DND-41 (cell line): Measurements from ENCODE around the gene ZFYVE16.

Experiments
- ATAC-seq: fragments of 200-7000 bp; cut with Tn5 transposase; 3 replicates; pipeline ENCODE4 v1.9.1; 2021; ENCODE audit warnings: low read depth; ENCODE audit not compliant: insufficient read depth
- DNase-seq: peaks from one replicate; pipeline ENCODE4 v3.0.0-alpha.2; 2020
- H2AFZ ChIP-seq: 2 replicates; pipeline ENCODE4 v1.6.0; 2012; ENCODE audit warnings: low read depth, low read length
- H3K27ac ChIP-seq: 2 replicates; pipeline ENCODE4 v1.5.1; 2012; ENCODE audit warnings: low read length, inconsistent platforms
- H3K27me3 ChIP-seq: fragments of 200-600 bp; sonication (generic); 2 replicates; pipeline ENCODE4 v1.6.0; 2012; ENCODE audit warnings: low read length, mild to moderate bottlenecking, inconsistent platforms; ENCODE audit not compliant: insufficient read depth, poor library complexity
- H3K36me3 ChIP-seq: 2 replicates; pipeline ENCODE4 v1.5.1; 2012; ENCODE audit warnings: low read length, inconsistent platforms; ENCODE audit not compliant: insufficient read depth
- H3K4me1 ChIP-seq: 2 replicates; pipeline ENCODE4 v1.5.1; 2012; ENCODE audit warnings: mild to moderate bottlenecking, low read length; ENCODE audit not compliant: insufficient read depth
- H3K4me2 ChIP-seq: 2 replicates; pipeline ENCODE4 v1.6.0; 2012; ENCODE audit warnings: mild to moderate bottlenecking, moderate library complexity, low read length, inconsistent platforms; ENCODE audit not compliant: insufficient read depth
- H3K4me3 ChIP-seq, 2 experiments: fragments of 200-600 bp in 1 of 2; shearing (Covaris generic) in 1 of 2; 2 replicates each; pipeline ENCODE4 v1.5.1; 2012 to 2016; ENCODE audit warnings: inconsistent platforms in 2 of 2, low read length in 2 of 2, mild to moderate bottlenecking in 2 of 2, low read depth in 1 of 2, moderate library complexity in 1 of 2
- H3K79me2 ChIP-seq: 2 replicates; pipeline ENCODE4 v1.6.0; 2012; ENCODE audit warnings: low read length, inconsistent platforms; ENCODE audit not compliant: insufficient read depth
- H3K9ac ChIP-seq: 2 replicates; pipeline ENCODE4 v1.6.0; 2012; ENCODE audit warnings: low read depth, mild to moderate bottlenecking, inconsistent platforms, low read length, moderate library complexity
- H3K9me3 ChIP-seq: 2 replicates; pipeline ENCODE4 v1.5.1; 2012; ENCODE audit warnings: low read length, moderate library complexity, mild to moderate bottlenecking, inconsistent platforms; ENCODE audit not compliant: insufficient read depth, severe bottlenecking
- H4K20me1 ChIP-seq: 2 replicates; pipeline ENCODE4 v1.6.0; 2012; ENCODE audit warnings: low read length; ENCODE audit not compliant: insufficient read depth
- CTCF ChIP-seq: IDR thresholded peaks from 2 replicates; pipeline ENCODE4 v1.5.1; 2012; ENCODE audit warnings: borderline replicate concordance, low read length, moderate library complexity, mild to moderate bottlenecking; ENCODE audit not compliant: poor library complexity, severe bottlenecking; ENCODE audit errors: extremely low read depth
- EZH2 ChIP-seq: IDR thresholded peaks from 3 replicates; pipeline ENCODE4 v1.6.1; 2012; ENCODE audit warnings: borderline replicate concordance, low read depth, mild to moderate bottlenecking, moderate library complexity, low read length, inconsistent platforms; ENCODE audit not compliant: severe bottlenecking

Gene ZFYVE16

GRCh38 chr5:80439213-80439612, 31.3 kb downstream of the ZFYVE16 start:
- H3K4me2 ChIP-seq: no peak overlapping the region
- DNase-seq: no peak
- no peak overlapping the region for H3K4me3 ChIP-seq
- H2AFZ ChIP-seq: no peak overlapping the region
- no peak overlapping the region for H3K27ac ChIP-seq
- H4K20me1 ChIP-seq: no peaks in the 10 kb centered on the region
- no peaks in the 10 kb centered on the region for H3K4me1 ChIP-seq
- peaks cover 34% of the 10 kb centered on the region; the same call in 1 of the 2 replicates for H3K36me3 ChIP-seq
- TF ChIP-seq EZH2 (no peak), CTCF (no peak)
- H3K27me3 ChIP-seq: no peaks in the 10 kb centered on the region
- no peak for ATAC-seq
- peaks cover 3% of the 10 kb centered on the region; the same call in 1 of the 2 replicates for H3K79me2 ChIP-seq
- no peak overlapping the region for H3K9ac ChIP-seq
- H3K9me3 ChIP-seq: no peaks in the 10 kb centered on the region

- H4K20me1 ChIP-seq: no peaks in the 10 kb centered on the region
- ATAC-seq (no peak), DNase-seq (no peak)
- no peaks in the 10 kb centered on the region for H3K79me2 ChIP-seq
- H3K9me3 ChIP-seq: no peaks in the 10 kb centered on the region
- TF ChIP-seq EZH2 (no peak), CTCF (no peak)
- H3K4me2 ChIP-seq: no peak overlapping the region
- no peak overlapping the region for H3K4me3 ChIP-seq
- H3K36me3 ChIP-seq: peaks cover 34% of the 10 kb centered on the region; the same call in 1 of the 2 replicates
- no peaks in the 10 kb centered on the region for H3K27me3 ChIP-seq
- no peak overlapping the region for H2AFZ ChIP-seq
- no peak overlapping the region for H3K9ac ChIP-seq
- no peak overlapping the region for H3K27ac ChIP-seq
- no peaks in the 10 kb centered on the region for H3K4me1 ChIP-seq
Measured at GRCh38 chr5:80442742-80443141, 34.9 kb downstream of the ZFYVE16 start.

GRCh38 chr5:80453366-80453765, 45.5 kb downstream of the ZFYVE16 start:
- Histone ChIP-seq H3K27me3 (no peaks in the 10 kb centered on the region), H2AFZ (no peak overlapping the region), H3K4me1 (no peaks in the 10 kb centered on the region), H3K79me2 (no peaks in the 10 kb centered on the region), H3K4me3 (no peak overlapping the region), H3K4me2 (no peak overlapping the region), H3K27ac (no peak overlapping the region), H3K36me3 (peaks cover 43% of the 10 kb centered on the region; the same call in 1 of the 2 replicates), H3K9ac (no peak overlapping the region), H4K20me1 (no peaks in the 10 kb centered on the region), H3K9me3 (no peaks in the 10 kb centered on the region)
- no peak for TF ChIP-seq EZH2
- TF ChIP-seq CTCF: no peak
- ATAC-seq (no peak), DNase-seq (no peak)

- Histone ChIP-seq H3K4me3 (no peak overlapping the region), H3K79me2 (no peaks in the 10 kb centered on the region), H4K20me1 (no peaks in the 10 kb centered on the region), H3K4me1 (no peaks in the 10 kb centered on the region), H2AFZ (no peak overlapping the region), H3K9ac (no peak overlapping the region), H3K9me3 (peaks cover 24% of the 10 kb centered on the region), H3K27ac (no peak overlapping the region), H3K27me3 (no peaks in the 10 kb centered on the region), H3K36me3 (peaks cover 74% of the 10 kb centered on the region), H3K4me2 (no peak overlapping the region)
- TF ChIP-seq CTCF (no peak), EZH2 (no peak)
- DNase-seq: no peak
- no peak for ATAC-seq
Measured at GRCh38 chr5:80463269-80463668, 55.4 kb downstream of the ZFYVE16 start.
